Measurements from ENCODE around the gene TYRP1.

TYRP1 gene, protein sequence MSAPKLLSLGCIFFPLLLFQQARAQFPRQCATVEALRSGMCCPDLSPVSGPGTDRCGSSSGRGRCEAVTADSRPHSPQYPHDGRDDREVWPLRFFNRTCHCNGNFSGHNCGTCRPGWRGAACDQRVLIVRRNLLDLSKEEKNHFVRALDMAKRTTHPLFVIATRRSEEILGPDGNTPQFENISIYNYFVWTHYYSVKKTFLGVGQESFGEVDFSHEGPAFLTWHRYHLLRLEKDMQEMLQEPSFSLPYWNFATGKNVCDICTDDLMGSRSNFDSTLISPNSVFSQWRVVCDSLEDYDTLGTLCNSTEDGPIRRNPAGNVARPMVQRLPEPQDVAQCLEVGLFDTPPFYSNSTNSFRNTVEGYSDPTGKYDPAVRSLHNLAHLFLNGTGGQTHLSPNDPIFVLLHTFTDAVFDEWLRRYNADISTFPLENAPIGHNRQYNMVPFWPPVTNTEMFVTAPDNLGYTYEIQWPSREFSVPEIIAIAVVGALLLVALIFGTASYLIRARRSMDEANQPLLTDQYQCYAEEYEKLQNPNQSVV

DNA sequence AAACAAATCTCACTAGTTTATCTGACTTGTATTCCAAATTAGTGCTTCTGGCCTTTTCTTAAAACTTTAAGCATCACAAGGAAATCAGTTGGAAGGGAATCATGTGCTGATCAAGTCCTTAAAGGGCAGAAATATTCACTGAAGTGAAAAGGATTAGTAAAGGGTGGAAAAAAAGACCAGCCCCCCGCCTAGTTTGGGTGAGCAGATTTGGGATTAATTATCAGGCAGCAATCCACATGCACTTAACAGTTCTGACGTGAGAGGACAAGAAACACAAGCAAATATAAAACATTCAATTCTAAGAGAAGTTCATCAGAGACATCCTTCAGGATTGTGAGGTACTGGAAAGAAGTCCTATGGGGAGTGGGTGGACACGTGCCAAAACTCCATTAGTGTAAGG lies at the start of gene TYRP1:
Gene TYRP1 (plus strand): TSS at position 245 of the 400 bp plus-strand sequence. CDS start 612 bp downstream, outside the sequence.
- no peak within 1 kb of the TSS for H3K4me2 ChIP-seq
- H3K4me1 ChIP-seq, result no peaks in the 10 kb centered on the region
- no peaks in the 10 kb centered on the region for H3K36me3 ChIP-seq
- H3K27me3 ChIP-seq, result no peaks in the 10 kb centered on the region
- no peak for TF ChIP-seq Cebpa-rat (IDR thresholded peaks at IDR 0.05)
- no peaks in the 10 kb centered on the region for H3K9me3 ChIP-seq
- no peak within 1 kb of the TSS for H3K27ac ChIP-seq
- no peak within 1 kb of the TSS for H3K4me3 ChIP-seq
- no peaks in the 10 kb centered on the region for H4K20me1 ChIP-seq
- H3K9ac ChIP-seq, result no peak within 1 kb of the TSS

DNA sequence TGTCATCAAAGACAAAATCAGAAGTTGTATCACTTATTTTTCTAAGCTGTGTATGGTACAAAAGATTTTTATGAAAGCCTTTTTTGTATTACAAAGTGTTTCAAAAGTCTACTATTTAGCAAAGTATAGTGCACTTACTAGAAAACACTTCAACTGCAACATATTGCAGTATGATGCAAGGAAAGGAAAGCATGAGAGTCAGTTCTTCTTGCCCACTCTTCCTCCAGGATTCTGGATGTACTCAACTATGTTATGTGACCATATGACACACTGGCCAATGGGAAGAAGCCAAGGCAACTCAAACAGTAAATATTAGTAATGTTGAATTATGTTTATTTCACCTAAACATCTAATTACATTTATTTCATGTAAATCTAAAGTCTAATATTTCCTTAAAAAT lies 49.5 kb upstream of the TYRP1 start:
- peaks cover 5% of the 10 kb centered on the region for H3K4me1 ChIP-seq
- no peak for TF ChIP-seq Cebpa-rat (IDR thresholded peaks at IDR 0.05)
- no peaks in the 10 kb centered on the region for H3K36me3 ChIP-seq
- H4K20me1 ChIP-seq, result no peaks in the 10 kb centered on the region
- H3K27me3 ChIP-seq, result no peaks in the 10 kb centered on the region
- H3K4me2 ChIP-seq, result no peak overlapping the region
- H3K4me3 ChIP-seq, result no peak overlapping the region
- no peaks in the 10 kb centered on the region for H3K9me3 ChIP-seq
- no peak overlapping the region for H3K27ac ChIP-seq
- H3K9ac ChIP-seq, result no peak overlapping the region

DNA sequence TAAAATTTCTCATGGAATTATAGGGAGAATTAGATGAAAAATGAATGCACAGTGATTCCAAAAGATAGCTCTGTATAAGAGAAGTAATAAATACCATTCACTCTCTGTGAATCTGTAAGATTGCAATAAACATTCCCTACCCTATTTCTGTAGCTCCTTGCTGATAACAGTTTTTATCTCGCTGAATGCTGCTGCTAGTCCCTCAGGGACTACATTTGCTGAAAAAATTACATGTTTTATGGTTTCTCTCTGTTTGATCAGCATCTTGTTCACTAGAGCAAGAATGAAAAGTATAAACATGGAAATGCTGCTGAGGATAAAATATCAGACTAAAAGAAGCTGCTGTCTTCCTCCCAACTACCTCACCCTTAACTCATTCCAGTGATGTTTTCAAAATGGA lies 44.3 kb upstream of the TYRP1 start:
- peak overlapping the region; percentile 59 for H3K4me2 ChIP-seq
- H3K4me3 ChIP-seq, result no peak overlapping the region
- H3K27ac ChIP-seq, result no peak overlapping the region
- TF ChIP-seq Cebpa-rat (IDR thresholded peaks at IDR 0.05), result no peak
- no peaks in the 10 kb centered on the region for H3K9me3 ChIP-seq
- no peaks in the 10 kb centered on the region for H4K20me1 ChIP-seq
- H3K4me1 ChIP-seq, result peaks cover 15% of the 10 kb centered on the region
- H3K9ac ChIP-seq, result no peak overlapping the region
- H3K36me3 ChIP-seq, result no peaks in the 10 kb centered on the region
- no peaks in the 10 kb centered on the region for H3K27me3 ChIP-seq

DNA sequence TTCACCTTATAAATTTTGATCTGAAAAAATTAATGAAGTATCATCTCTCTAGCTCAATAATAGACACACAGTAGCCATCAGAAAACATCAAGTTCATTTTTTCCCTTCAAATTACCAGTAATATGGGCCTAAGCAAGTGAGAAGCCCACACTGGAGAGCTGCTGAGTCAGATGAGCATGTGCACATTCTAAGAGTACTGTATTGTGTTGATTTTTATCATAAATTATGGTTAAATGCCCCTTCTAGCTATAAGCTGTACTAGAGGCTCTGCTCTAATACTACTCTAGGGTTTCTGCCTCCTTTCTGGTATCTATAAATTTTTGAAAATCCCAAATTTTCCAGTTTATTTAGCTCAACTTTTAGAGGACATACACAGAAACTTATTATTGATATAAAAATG lies 42.1 kb upstream of the TYRP1 start:
- no peaks in the 10 kb centered on the region for H4K20me1 ChIP-seq
- no peaks in the 10 kb centered on the region for H3K9me3 ChIP-seq
- H3K9ac ChIP-seq, result no peak overlapping the region
- H3K4me3 ChIP-seq, result no peak overlapping the region
- peaks cover 15% of the 10 kb centered on the region for H3K4me1 ChIP-seq
- H3K4me2 ChIP-seq, result no peak overlapping the region
- H3K27ac ChIP-seq, result no peak overlapping the region
- H3K36me3 ChIP-seq, result no peaks in the 10 kb centered on the region
- no peaks in the 10 kb centered on the region for H3K27me3 ChIP-seq
- TF ChIP-seq Cebpa-rat (IDR thresholded peaks at IDR 0.05), result no peak

DNA sequence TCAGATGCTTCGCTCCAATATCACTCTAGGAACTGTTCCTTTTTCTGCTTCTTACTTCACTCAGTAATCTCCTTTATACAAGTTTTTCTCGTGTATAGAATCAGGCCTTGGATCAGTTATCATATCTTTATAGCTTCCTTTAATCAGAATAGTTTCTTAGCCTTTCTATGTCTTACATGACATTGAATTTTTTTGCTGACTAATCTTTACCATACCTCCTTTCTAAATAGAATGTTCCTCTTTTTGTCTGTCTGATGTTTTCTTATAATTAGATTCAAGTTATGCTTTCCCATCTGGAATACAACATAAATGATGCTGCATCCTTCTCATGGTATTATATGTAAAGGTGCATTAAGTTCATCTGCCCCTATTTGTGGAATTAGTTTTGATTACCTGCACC lies 40.2 kb upstream of the TYRP1 start:
- TF ChIP-seq Cebpa-rat (IDR thresholded peaks at IDR 0.05), result no peak
- no peaks in the 10 kb centered on the region for H3K36me3 ChIP-seq

DNA sequence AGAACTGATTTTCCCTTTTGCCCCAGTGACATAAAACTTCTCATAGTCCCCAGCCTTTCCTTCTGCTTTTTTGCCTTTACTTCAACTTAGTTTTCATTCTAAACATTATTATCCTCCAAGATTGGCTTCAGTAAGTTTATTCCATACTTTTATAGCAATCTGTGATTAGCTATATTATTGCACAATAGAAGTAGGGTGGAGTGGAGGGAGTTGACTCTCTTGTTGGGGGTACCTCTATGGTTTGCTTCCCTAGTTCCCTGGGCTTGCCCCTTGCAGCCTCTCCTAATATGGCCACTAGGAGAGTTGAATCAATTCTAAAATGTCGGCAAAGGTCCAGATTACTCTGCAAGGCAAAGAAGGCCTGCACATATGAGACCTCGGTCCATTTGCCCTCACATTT lies 36.4 kb upstream of the TYRP1 start:
- no peak overlapping the region for H3K4me3 ChIP-seq
- no peaks in the 10 kb centered on the region for H3K36me3 ChIP-seq
- H3K9ac ChIP-seq, result no peak overlapping the region
- no peaks in the 10 kb centered on the region for H4K20me1 ChIP-seq
- H3K4me2 ChIP-seq, result no peak overlapping the region
- H3K9me3 ChIP-seq, result peaks cover 12% of the 10 kb centered on the region; the same call in 1 of the 2 replicates
- H3K27ac ChIP-seq, result no peak overlapping the region
- no peaks in the 10 kb centered on the region for H3K4me1 ChIP-seq
- TF ChIP-seq Cebpa-rat (IDR thresholded peaks at IDR 0.05), result peak; percentile 66; the same call in 1 of the 2 replicates
- no peaks in the 10 kb centered on the region for H3K27me3 ChIP-seq

More for the DNA sequence above, 40.2 kb upstream of the TYRP1 start:
- Histone ChIP-seq H4K20me1 (no peaks in the 10 kb centered on the region), H3K4me2 (no peak overlapping the region), H3K9ac (no peak overlapping the region), H3K27me3 (no peaks in the 10 kb centered on the region), H3K27ac (no peak overlapping the region), H3K4me3 (no peak overlapping the region), H3K4me1 (peaks cover 15% of the 10 kb centered on the region), H3K9me3 (peaks cover 3% of the 10 kb centered on the region; the same call in 1 of the 2 replicates)

DNA sequence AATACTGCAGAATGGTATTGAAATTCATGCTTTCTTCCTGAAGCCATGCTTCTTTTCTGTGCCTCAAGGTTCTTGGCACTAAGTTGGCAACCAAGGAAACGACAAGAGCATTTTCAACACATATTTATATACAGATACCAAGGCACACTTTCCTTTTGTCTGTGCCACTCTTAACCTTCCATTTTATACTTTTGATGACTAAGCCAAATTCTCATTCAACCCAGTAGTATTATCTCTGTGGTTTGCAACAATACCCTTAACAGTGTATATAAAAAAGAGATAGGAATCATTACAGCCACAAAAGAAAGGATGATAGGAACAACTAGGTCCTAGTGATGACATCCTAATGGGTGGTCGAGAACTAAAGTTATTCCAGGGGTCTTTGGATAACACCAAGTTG lies 36.0 kb upstream of the TYRP1 start:
- H3K9me3 ChIP-seq, result peaks cover 12% of the 10 kb centered on the region; the same call in 1 of the 2 replicates
- TF ChIP-seq Cebpa-rat (IDR thresholded peaks at IDR 0.05), result no peak
- no peaks in the 10 kb centered on the region for H3K27me3 ChIP-seq
- no peaks in the 10 kb centered on the region for H4K20me1 ChIP-seq
- no peak overlapping the region for H3K4me2 ChIP-seq
- no peak overlapping the region for H3K27ac ChIP-seq
- H3K36me3 ChIP-seq, result no peaks in the 10 kb centered on the region
- H3K9ac ChIP-seq, result no peak overlapping the region
- no peak overlapping the region for H3K4me3 ChIP-seq
- no peaks in the 10 kb centered on the region for H3K4me1 ChIP-seq

DNA sequence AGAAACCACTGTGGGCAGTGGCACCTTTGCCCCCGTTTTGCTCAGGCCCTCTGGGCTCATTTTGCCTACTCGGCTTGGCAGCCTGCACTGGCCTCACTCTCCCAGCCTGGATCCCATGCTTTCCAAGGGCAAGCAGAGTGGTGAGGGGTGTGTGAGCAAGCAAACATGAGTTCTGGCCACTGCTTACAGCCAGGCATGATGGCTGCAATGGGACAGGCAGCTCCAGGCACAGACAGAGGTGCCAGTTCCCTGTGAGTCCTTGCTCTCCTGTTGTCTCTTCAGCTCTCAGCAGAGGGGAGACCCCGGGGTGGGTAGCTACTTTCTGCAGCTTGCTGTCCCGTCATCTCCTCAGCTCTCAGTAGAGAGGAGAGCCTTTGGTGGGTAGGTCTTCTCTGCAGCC lies 35.2 kb upstream of the TYRP1 start:
- H3K4me2 ChIP-seq, result no peak overlapping the region
- H4K20me1 ChIP-seq, result no peaks in the 10 kb centered on the region
- no peaks in the 10 kb centered on the region for H3K36me3 ChIP-seq
- H3K4me1 ChIP-seq, result no peaks in the 10 kb centered on the region
- no peak for TF ChIP-seq Cebpa-rat (IDR thresholded peaks at IDR 0.05)
- no peak overlapping the region for H3K4me3 ChIP-seq
- H3K9me3 ChIP-seq, result peaks cover 12% of the 10 kb centered on the region; the same call in 1 of the 2 replicates
- no peaks in the 10 kb centered on the region for H3K27me3 ChIP-seq
- no peak overlapping the region for H3K27ac ChIP-seq
- H3K9ac ChIP-seq, result no peak overlapping the region

DNA sequence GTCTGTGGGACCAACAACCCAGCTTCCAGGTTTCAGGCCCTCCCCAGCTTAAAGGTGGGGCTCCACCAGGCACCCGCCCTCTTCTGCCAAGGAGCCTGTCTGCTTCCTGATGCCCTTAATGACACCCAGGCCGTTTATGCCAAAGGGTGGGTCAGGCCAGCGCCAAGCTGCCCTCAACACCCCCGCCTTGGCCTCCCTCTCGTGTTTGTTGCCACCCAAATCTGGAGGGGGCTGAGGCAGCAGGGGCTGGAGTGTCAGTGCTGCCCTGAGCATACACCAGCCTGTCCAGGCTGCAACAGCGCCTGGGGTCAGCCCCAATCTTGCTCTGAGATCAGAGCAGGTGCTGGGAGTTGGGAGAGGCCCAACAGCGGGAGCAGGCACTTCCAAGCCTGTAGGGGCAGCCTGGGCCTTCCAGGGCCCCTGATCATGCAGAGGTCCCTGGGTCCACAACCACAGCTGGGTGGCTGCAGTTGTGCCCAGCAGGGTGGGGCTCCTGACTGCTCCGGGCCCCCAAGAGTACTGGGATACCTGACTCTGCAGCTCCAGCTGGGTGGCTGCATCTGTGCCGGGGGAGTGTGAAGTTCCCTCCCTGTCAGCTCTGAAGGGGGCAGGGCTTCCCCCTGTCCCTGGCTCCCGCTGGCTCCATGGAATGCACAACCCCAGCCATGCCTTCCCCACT lies 34.5 kb upstream of the TYRP1 start:
- Histone ChIP-seq H3K9me3 (peaks cover 12% of the 10 kb centered on the region; the same call in 1 of the 2 replicates), H3K4me1 (no peaks in the 10 kb centered on the region), H4K20me1 (no peaks in the 10 kb centered on the region), H3K4me3 (no peak overlapping the region), H3K4me2 (no peak overlapping the region), H3K9ac (no peak overlapping the region), H3K27ac (no peak overlapping the region), H3K27me3 (no peaks in the 10 kb centered on the region), H3K36me3 (no peaks in the 10 kb centered on the region)
- no peak for TF ChIP-seq Cebpa-rat (IDR thresholded peaks at IDR 0.05)

DNA sequence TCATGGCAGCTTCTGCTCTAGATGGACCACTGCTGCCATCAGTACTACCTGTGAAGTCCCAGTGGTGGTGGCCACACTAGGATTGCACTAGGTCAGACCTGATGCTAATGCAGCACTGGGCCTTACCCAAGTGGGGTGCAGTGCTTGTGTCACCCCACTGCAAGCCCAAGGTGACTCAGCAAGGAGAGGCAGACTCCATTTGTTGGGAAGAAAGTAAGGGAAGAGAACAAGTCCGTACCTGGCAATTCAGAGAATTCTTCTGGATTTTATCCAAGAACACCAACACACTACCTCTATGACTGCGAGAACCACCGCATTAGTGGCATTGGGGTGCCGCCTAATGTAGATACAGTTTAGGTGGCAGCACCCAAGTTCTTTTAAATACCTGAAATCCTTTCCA lies 34.0 kb upstream of the TYRP1 start:
- Histone ChIP-seq H3K36me3 (no peaks in the 10 kb centered on the region), H3K4me1 (no peaks in the 10 kb centered on the region), H3K27ac (no peak overlapping the region), H3K9me3 (peaks cover 12% of the 10 kb centered on the region; the same call in 1 of the 2 replicates), H3K4me3 (no peak overlapping the region), H3K4me2 (no peak overlapping the region), H4K20me1 (no peaks in the 10 kb centered on the region), H3K9ac (no peak overlapping the region), H3K27me3 (no peaks in the 10 kb centered on the region)
- TF ChIP-seq Cebpa-rat (IDR thresholded peaks at IDR 0.05), result no peak
